Measurements from ENCODE around the gene OR2F2. TPM values are rescaled to one million over a fixed set of nuclear protein-coding genes. Genes with fewer than 3 reads are reported as not detected.

OR2F2 gene
- total RNA-seq, 2 experiments from 2014 or later: not detected

GRCh38 chr7:143973870-143974416, 38.9 kb downstream of the OR2F2 start:
- ATAC-seq (no peak), DNase-seq (no peak)
- intact Hi-C loops (cut with micrococcal nuclease): no loop called here
- Mint-ChIP-seq H3K36me3 (ENCODE audit: low read depth) (no peaks in the 10 kb centered on the region), H3K27ac (no peak overlapping the region), H3K4me3 (no peak overlapping the region), H3K27me3 (peaks cover 2% of the 10 kb centered on the region), H3K9me3 (no peaks in the 10 kb centered on the region), H3K4me1 (ENCODE audit: low read depth) (no peaks in the 10 kb centered on the region)
- no peak for TF ChIP-seq CTCF (IDR thresholded peaks at IDR 0.05)
- ChIA-PET POLR2A (no interaction called here), CTCF (interaction anchor here (0.8 to 2.6 kb wide), 3 partner anchors 14 to 73 kb away, joined by 3 to 8 read pairs (median 3); partner anchors contain the start of gene TCAF1)

GRCh38 chr7:143974459-143974858, 39.4 kb downstream of the OR2F2 start:
- DNase-seq: no peak
- CTCF ChIA-PET: interaction anchor here (1.2 to 2.6 kb wide), 2 partner anchors 14 to 73 kb away, joined by 3 to 8 read pairs; partner anchors contain the start of gene TCAF1
- POLR2A ChIA-PET: no interaction called here
- no peak overlapping the region for H3K27ac Mint-ChIP-seq
- intact Hi-C loops (cut with micrococcal nuclease): no loop called here
- no peaks in the 10 kb centered on the region for H3K36me3 Mint-ChIP-seq (ENCODE audit: low read depth)
- H3K4me3 Mint-ChIP-seq: no peak overlapping the region
- no peaks in the 10 kb centered on the region for H3K4me1 Mint-ChIP-seq (ENCODE audit: low read depth)
- H3K9me3 Mint-ChIP-seq: no peaks in the 10 kb centered on the region
- peaks cover 3% of the 10 kb centered on the region for H3K27me3 Mint-ChIP-seq
- ATAC-seq: no peak
- TF ChIP-seq CTCF (IDR thresholded peaks at IDR 0.05): no peak

GRCh38 chr7:143975617-143976016, 40.6 kb downstream of the OR2F2 start:
- Mint-ChIP-seq H3K4me1 (ENCODE audit: low read depth) (no peaks in the 10 kb centered on the region), H3K27me3 (peaks cover 1% of the 10 kb centered on the region), H3K27ac (no peak overlapping the region), H3K9me3 (no peaks in the 10 kb centered on the region), H3K4me3 (no peak overlapping the region), H3K36me3 (ENCODE audit: low read depth) (no peaks in the 10 kb centered on the region)
- intact Hi-C loops (cut with micrococcal nuclease): no loop called here
- peak; percentile 10 for DNase-seq
- ChIA-PET POLR2A (no interaction called here), CTCF (interaction anchor here (0.8 to 2.6 kb wide), 3 partner anchors 9 to 74 kb away, joined by 3 to 8 read pairs (median 4); partner anchors contain the start of gene TCAF1)
- TF ChIP-seq CTCF (IDR thresholded peaks at IDR 0.05): no peak
- ATAC-seq: peak; percentile 30

- POLR2A ChIA-PET: no interaction called here
- Mint-ChIP-seq H3K36me3 (ENCODE audit: low read depth) (no peaks in the 10 kb centered on the region), H3K4me1 (ENCODE audit: low read depth) (no peaks in the 10 kb centered on the region), H3K27me3 (peaks cover 1% of the 10 kb centered on the region), H3K4me3 (no peak overlapping the region), H3K9me3 (no peaks in the 10 kb centered on the region), H3K27ac (no peak overlapping the region)
- DNase-seq: no peak
- TF ChIP-seq CTCF (IDR thresholded peaks at IDR 0.05): no peak
- CTCF ChIA-PET: no interaction called here
- intact Hi-C loops (cut with micrococcal nuclease): no loop called here
- no peak for ATAC-seq
These were observed 43.6 kb downstream of the OR2F2 start for GRCh38 chr7:143978585-143978984.

GRCh38 chr7:143979359-143979758, 44.3 kb downstream of the OR2F2 start:
- H3K4me3 Mint-ChIP-seq: no peak overlapping the region
- peaks cover 1% of the 10 kb centered on the region for H3K27me3 Mint-ChIP-seq
- ATAC-seq (no peak), DNase-seq (no peak)
- H3K9me3 Mint-ChIP-seq: no peaks in the 10 kb centered on the region
- no peak overlapping the region for H3K27ac Mint-ChIP-seq
- POLR2A ChIA-PET: no interaction called here
- no peak for TF ChIP-seq CTCF (IDR thresholded peaks at IDR 0.05)
- intact Hi-C loops (cut with micrococcal nuclease): no loop called here
- no peaks in the 10 kb centered on the region for H3K4me1 Mint-ChIP-seq (ENCODE audit: low read depth)
- H3K36me3 Mint-ChIP-seq (ENCODE audit: low read depth): no peaks in the 10 kb centered on the region
- CTCF ChIA-PET: no interaction called here
